Measurements from ENCODE around the gene CUL3. TPM values are rescaled to one million over a fixed set of nuclear protein-coding genes. Genes with fewer than 3 reads are reported as not detected.

The CUL3 gene
- total and polyA plus RNA-seq, 10 of the 15 experiments (the other 5 are each of a cell fraction or from before 2014, with no cell fraction given), result 22.0 to 95.4 (median 53.4) TPM

DNA sequence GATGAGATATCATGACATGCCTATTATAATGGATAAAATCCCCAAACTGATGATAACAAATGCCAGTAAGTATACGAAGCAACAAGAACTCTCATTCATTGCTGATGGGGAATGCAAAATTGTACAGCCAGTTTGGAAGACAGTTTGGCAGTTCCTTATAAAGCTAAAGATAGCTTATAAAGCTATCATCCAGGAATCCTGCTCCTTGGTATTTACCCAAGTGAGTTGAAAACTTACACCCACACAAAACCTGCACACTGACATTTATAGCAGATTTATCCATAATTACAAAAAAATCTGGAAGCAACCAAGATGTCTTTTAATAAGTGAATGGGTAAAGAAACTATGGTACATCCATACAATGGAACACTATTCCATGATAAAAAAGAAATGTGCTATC is 123.8 kb downstream of the CUL3 start (continued):
- TF ChIP-seq, protein P1, sequence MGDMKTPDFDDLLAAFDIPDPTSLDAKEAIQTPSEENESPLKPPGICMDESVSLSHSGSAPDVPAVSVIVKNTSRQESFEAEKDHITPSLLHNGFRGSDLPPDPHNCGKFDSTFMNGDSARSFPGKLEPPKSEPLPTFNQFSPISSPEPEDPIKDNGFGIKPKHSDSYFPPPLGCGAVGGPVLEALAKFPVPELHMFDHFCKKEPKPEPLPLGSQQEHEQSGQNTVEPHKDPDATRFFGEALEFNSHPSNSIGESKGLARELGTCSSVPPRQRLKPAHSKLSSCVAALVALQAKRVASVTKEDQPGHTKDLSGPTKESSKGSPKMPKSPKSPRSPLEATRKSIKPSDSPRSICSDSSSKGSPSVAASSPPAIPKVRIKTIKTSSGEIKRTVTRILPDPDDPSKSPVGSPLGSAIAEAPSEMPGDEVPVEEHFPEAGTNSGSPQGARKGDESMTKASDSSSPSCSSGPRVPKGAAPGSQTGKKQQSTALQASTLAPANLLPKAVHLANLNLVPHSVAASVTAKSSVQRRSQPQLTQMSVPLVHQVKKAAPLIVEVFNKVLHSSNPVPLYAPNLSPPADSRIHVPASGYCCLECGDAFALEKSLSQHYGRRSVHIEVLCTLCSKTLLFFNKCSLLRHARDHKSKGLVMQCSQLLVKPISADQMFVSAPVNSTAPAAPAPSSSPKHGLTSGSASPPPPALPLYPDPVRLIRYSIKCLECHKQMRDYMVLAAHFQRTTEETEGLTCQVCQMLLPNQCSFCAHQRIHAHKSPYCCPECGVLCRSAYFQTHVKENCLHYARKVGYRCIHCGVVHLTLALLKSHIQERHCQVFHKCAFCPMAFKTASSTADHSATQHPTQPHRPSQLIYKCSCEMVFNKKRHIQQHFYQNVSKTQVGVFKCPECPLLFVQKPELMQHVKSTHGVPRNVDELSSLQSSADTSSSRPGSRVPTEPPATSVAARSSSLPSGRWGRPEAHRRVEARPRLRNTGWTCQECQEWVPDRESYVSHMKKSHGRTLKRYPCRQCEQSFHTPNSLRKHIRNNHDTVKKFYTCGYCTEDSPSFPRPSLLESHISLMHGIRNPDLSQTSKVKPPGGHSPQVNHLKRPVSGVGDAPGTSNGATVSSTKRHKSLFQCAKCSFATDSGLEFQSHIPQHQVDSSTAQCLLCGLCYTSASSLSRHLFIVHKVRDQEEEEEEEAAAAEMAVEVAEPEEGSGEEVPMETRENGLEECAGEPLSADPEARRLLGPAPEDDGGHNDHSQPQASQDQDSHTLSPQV (IDR thresholded peaks at IDR 0.05), result no peak
- TF ChIP-seq MTA2 (IDR thresholded peaks at IDR 0.05; ENCODE audit: low read depth) (no peak), POU2F2 (IDR thresholded peaks at IDR 0.05; ENCODE audit: borderline replicate concordance, low read depth, low read length) (no peak), SMARCA5 (IDR thresholded peaks at IDR 0.05) (no peak), RFX5 (IDR thresholded peaks at IDR 0.05; ENCODE audit: low read depth, low read length) (no peak), JUND (IDR thresholded peaks at IDR 0.05; ENCODE audit: low read depth, low read length) (no peak)
- TF ChIP-seq, protein P2, sequence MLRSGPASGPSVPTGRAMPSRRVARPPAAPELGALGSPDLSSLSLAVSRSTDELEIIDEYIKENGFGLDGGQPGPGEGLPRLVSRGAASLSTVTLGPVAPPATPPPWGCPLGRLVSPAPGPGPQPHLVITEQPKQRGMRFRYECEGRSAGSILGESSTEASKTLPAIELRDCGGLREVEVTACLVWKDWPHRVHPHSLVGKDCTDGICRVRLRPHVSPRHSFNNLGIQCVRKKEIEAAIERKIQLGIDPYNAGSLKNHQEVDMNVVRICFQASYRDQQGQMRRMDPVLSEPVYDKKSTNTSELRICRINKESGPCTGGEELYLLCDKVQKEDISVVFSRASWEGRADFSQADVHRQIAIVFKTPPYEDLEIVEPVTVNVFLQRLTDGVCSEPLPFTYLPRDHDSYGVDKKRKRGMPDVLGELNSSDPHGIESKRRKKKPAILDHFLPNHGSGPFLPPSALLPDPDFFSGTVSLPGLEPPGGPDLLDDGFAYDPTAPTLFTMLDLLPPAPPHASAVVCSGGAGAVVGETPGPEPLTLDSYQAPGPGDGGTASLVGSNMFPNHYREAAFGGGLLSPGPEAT (IDR thresholded peaks at IDR 0.05; ENCODE audit: low read depth), result no peak

Data from GM12878 (cell line).